Stimulated activated CD8-positive, alpha-beta memory T cell treated with anti-CD3 and anti-CD28 coated beads, Interleukin-15, amount 100 ng/mL, for 4 hours (primary cell): Measurements from ENCODE around the gene MAPK8IP3.
A peak's percentile ranks its signal among the peaks of the same experiment; 100 is the strongest.

Source experiments
- DNase-seq, 2 donors: peaks; one replicate each; pipeline ENCODE4 v3.0.0-alpha.2; 2020; ENCODE audit warnings: low read depth in 2 of 2

The MAPK8IP3 gene

GRCh38 chr16:1705688-1706385 is at the start of gene MAPK8IP3:
MAPK8IP3 (plus strand) TSS chr16:1706195; CDS start chr16:1706340, 145 bp downstream.
- DNase-seq: peak; percentile 73 to 89

GRCh38 chr16:1656808-1657617 is 49.0 kb upstream of the MAPK8IP3 start:
- DNase-seq: no peak

- DNase-seq: no peak
These were observed 48.2 kb upstream of the MAPK8IP3 start for GRCh38 chr16:1657841-1658240.

GRCh38 chr16:1659031-1659430 is 47.0 kb upstream of the MAPK8IP3 start:
- no peak for DNase-seq

- DNase-seq: no peak
These were observed 44.2 kb upstream of the MAPK8IP3 start for GRCh38 chr16:1661826-1662225.

GRCh38 chr16:1662543-1662942 is 43.5 kb upstream of the MAPK8IP3 start:
- no peak for DNase-seq

- no peak for DNase-seq
These were observed 40.2 kb upstream of the MAPK8IP3 start for GRCh38 chr16:1665829-1666228.

- no peak for DNase-seq
These were observed 39.7 kb upstream of the MAPK8IP3 start for GRCh38 chr16:1666316-1666715.

- DNase-seq: no peak
These were observed 38.7 kb upstream of the MAPK8IP3 start for GRCh38 chr16:1667271-1667670.

GRCh38 chr16:1667916-1668315 is 38.1 kb upstream of the MAPK8IP3 start:
- no peak for DNase-seq

GRCh38 chr16:1668612-1669319 is 37.2 kb upstream of the MAPK8IP3 start:
- DNase-seq: no peak

- DNase-seq: no peak
These were observed 36.3 kb upstream of the MAPK8IP3 start for GRCh38 chr16:1669698-1670097.

- DNase-seq: no peak
These were observed 35.6 kb upstream of the MAPK8IP3 start for GRCh38 chr16:1670371-1670770.

- no peak for DNase-seq
These were observed 35.1 kb upstream of the MAPK8IP3 start for GRCh38 chr16:1670866-1671265.

GRCh38 chr16:1673424-1674151 is 32.4 kb upstream of the MAPK8IP3 start:
- no peak for DNase-seq

- DNase-seq: no peak
These were observed 31.7 kb upstream of the MAPK8IP3 start for GRCh38 chr16:1674306-1674705.

- DNase-seq: no peak
These were observed 31.0 kb upstream of the MAPK8IP3 start for GRCh38 chr16:1674751-1675664.

GRCh38 chr16:1676661-1677060 is 29.3 kb upstream of the MAPK8IP3 start:
- no peak for DNase-seq

- no peak for DNase-seq
These were observed 28.7 kb upstream of the MAPK8IP3 start for GRCh38 chr16:1677339-1677738.

GRCh38 chr16:1677942-1678499 is 28.0 kb upstream of the MAPK8IP3 start, which contains the start of gene JPT2:
JPT2 (plus strand) TSS chr16:1678279; CDS start chr16:1678313, 34 bp downstream.
- DNase-seq: peak; percentile 90 to 92
